GM23338 (cell line): ENCODE data around the gene C17orf107. TPM values are rescaled to one million over a fixed set of nuclear protein-coding genes. Genes with fewer than 3 reads are reported as not detected.
A peak's percentile ranks its signal among the peaks of the same experiment; 100 is the strongest.

Experiments
- ATAC-seq: fragments of 200-7000 bp; cut with Tn5 transposase; 3 replicates; pipeline ENCODE4 v1.9.1; 2020
- DNase-seq: peaks from one replicate; pipeline ENCODE4 v3.0.0-alpha.2; 2015; ENCODE audit warnings: low spot score
- H2AFZ ChIP-seq: fragments of 200-600 bp; sonication (generic); 2 replicates; pipeline ENCODE4 v1.8.0; 2016; ENCODE audit warnings: antibody characterized with exemption, mild to moderate bottlenecking, moderate library complexity
- H3F3A ChIP-seq: fragments of 200-600 bp; sonication (generic); replicated peaks from 2 replicates; pipeline ENCODE4 v1.8.0; 2017; ENCODE audit warnings: antibody characterized with exemption, mixed run types, low read depth
- H3K27ac ChIP-seq: fragments of 200-600 bp; sonication (generic); 2 replicates; pipeline ENCODE4 v1.6.1; 2016; ENCODE audit warnings: low read depth
- H3K27me3 ChIP-seq: fragments of 200-600 bp; sonication (generic); 2 replicates; pipeline ENCODE4 v1.8.0; 2016; ENCODE audit warnings: mild to moderate bottlenecking, mixed run types, moderate library complexity; ENCODE audit not compliant: insufficient read depth
- H3K36me3 ChIP-seq: fragments of 200-600 bp; sonication (generic); 2 replicates; pipeline ENCODE4 v1.8.0; 2016; ENCODE audit warnings: mild to moderate bottlenecking; ENCODE audit not compliant: insufficient read depth
- H3K4me1 ChIP-seq: fragments of 200-600 bp; sonication (generic); 2 replicates; pipeline ENCODE4 v1.8.0; 2016; ENCODE audit warnings: mild to moderate bottlenecking, moderate library complexity; ENCODE audit not compliant: insufficient read depth
- H3K4me2 ChIP-seq: fragments of 200-600 bp; sonication (generic); 2 replicates; pipeline ENCODE4 v1.7.1; 2017; ENCODE audit warnings: mixed run types
- H3K4me3 ChIP-seq: fragments of 200-600 bp; sonication (generic); 2 replicates; pipeline ENCODE4 v1.6.1; 2016; ENCODE audit warnings: mixed run types
- H3K79me2 ChIP-seq: fragments of 200-600 bp; sonication (generic); replicated peaks from 2 replicates; pipeline ENCODE4 v1.8.0; 2017; ENCODE audit warnings: mild to moderate bottlenecking; ENCODE audit not compliant: insufficient read depth
- H3K9me2 ChIP-seq: fragments of 200-600 bp; sonication (generic); 2 replicates; pipeline ENCODE4 v1.8.0; 2017; ENCODE audit not compliant: insufficient read depth
- H4K20me1 ChIP-seq: fragments of 200-600 bp; sonication (generic); replicated peaks from 2 replicates; pipeline ENCODE4 v1.8.0; 2017; ENCODE audit warnings: mild to moderate bottlenecking; ENCODE audit not compliant: insufficient read depth
- H3K27ac Mint-ChIP-seq: 2 replicates; pipeline ENCODE4 v1.8.0; 2020; ENCODE audit warnings: inconsistent platforms, mild to moderate bottlenecking, moderate library complexity, mixed read lengths
- H3K27me3 Mint-ChIP-seq: 3 replicates; pipeline ENCODE4 v1.8.0; 2022; ENCODE audit warnings: low read depth, mild to moderate bottlenecking, moderate library complexity, mixed read lengths, inconsistent platforms; ENCODE audit not compliant: insufficient read depth, poor library complexity
- H3K36me3 Mint-ChIP-seq: 3 replicates; pipeline ENCODE4 v1.8.0; 2021; ENCODE audit warnings: low read depth, mild to moderate bottlenecking, inconsistent platforms, moderate library complexity, mixed read lengths
- H3K4me1 Mint-ChIP-seq: 3 replicates; pipeline ENCODE4 v1.8.0; 2020; ENCODE audit warnings: mild to moderate bottlenecking, inconsistent platforms, mixed read lengths
- H3K4me3 Mint-ChIP-seq: 3 replicates; pipeline ENCODE4 v1.8.0; 2021; ENCODE audit warnings: moderate library complexity, mild to moderate bottlenecking, inconsistent platforms, mixed read lengths
- H3K9me3 Mint-ChIP-seq: 3 replicates; pipeline ENCODE4 v1.8.0; 2020; ENCODE audit warnings: moderate library complexity, mild to moderate bottlenecking, inconsistent platforms, mixed read lengths
- CREB1 ChIP-seq: fragments of 250-450 bp; sonication (Bioruptor Pico); IDR thresholded peaks from 2 replicates; pipeline ENCODE4 v1.5.0; 2020; ENCODE audit warnings: low read depth, mild to moderate bottlenecking, moderate library complexity
- EZH2 ChIP-seq: fragments of 200-600 bp; sonication (generic); IDR thresholded peaks from one replicate; pipeline ENCODE4 v1.8.0; 2017; ENCODE audit warnings: antibody characterized with exemption, mild to moderate bottlenecking, low read depth; ENCODE audit not compliant: unreplicated experiment
- EZH2phosphoT487 ChIP-seq: fragments of 200-600 bp; sonication (generic); IDR thresholded peaks from one replicate; pipeline ENCODE4 v1.8.1; 2018; ENCODE audit warnings: antibody characterized with exemption; ENCODE audit not compliant: unreplicated experiment
- JUNB ChIP-seq: IDR thresholded peaks from one replicate; pipeline ENCODE4 v1.6.1; 2016; ENCODE audit warnings: antibody characterized with exemption; ENCODE audit not compliant: unreplicated experiment
- NANOG ChIP-seq: IDR thresholded peaks from 2 replicates; pipeline ENCODE4 v1.6.1; 2016; ENCODE audit warnings: antibody characterized with exemption, borderline replicate concordance
- POLR2AphosphoS5 ChIP-seq: IDR thresholded peaks from 2 replicates; pipeline ENCODE4 v1.6.1; 2016; ENCODE audit warnings: antibody characterized with exemption, low read depth
- STAT1 ChIP-seq: IDR thresholded peaks from one replicate; pipeline ENCODE4 v1.6.1; 2016; ENCODE audit warnings: antibody characterized with exemption; ENCODE audit not compliant: unreplicated experiment
- ZNF114 ChIP-seq: fragments of 250-450 bp; sonication (Bioruptor Pico); IDR thresholded peaks from 2 replicates; pipeline ENCODE4 v1.5.0; 2020; ENCODE audit warnings: mild to moderate bottlenecking, moderate library complexity
- ZNF331 ChIP-seq: fragments of 250-450 bp; sonication (Bioruptor Pico); IDR thresholded peaks from 2 replicates; pipeline ENCODE4 v1.5.0; 2020; ENCODE audit warnings: low read depth, mild to moderate bottlenecking, moderate library complexity
- polyA plus RNA-seq: library from polyadenylated mRNA; unstranded; fragments of >200 nt; fragmentation: Nextera tagmentation; extraction: Ambion mirVana; gene quantifications from 2 replicates; pipeline ENCODE4 v1.2.1, GENCODE V29; 2016
- total RNA-seq: library from RNA; depleted of rRNA; stranded (reverse); fragments of >200 nt; shearing (Covaris generic); gene quantifications from 2 replicates; pipeline ENCODE4 v1.2.3, GENCODE V29; 2014
- TF ChIP-seq, protein P1 (sequence below): IDR thresholded peaks from 2 replicates; pipeline ENCODE4 v1.6.1; 2016; ENCODE audit warnings: antibody characterized with exemption
- TF ChIP-seq, protein P2 (sequence below), 2 experiments: fragments of 200-600 bp in 1 of 2; sonication (generic) in 1 of 2; conservative IDR thresholded peaks; 2 replicates each; pipeline versions ENCODE4 v1.5.1 to v1.6.1; 2016 to 2017; ENCODE audit warnings: antibody characterized with exemption in 2 of 2, low read depth in 2 of 2, mild to moderate bottlenecking in 2 of 2, moderate library complexity in 1 of 2

C17orf107 gene
- total and polyA plus RNA-seq, 2 experiments from 2014 or later, result 1.9 to 5.9 TPM

- TF ChIP-seq, protein P1, sequence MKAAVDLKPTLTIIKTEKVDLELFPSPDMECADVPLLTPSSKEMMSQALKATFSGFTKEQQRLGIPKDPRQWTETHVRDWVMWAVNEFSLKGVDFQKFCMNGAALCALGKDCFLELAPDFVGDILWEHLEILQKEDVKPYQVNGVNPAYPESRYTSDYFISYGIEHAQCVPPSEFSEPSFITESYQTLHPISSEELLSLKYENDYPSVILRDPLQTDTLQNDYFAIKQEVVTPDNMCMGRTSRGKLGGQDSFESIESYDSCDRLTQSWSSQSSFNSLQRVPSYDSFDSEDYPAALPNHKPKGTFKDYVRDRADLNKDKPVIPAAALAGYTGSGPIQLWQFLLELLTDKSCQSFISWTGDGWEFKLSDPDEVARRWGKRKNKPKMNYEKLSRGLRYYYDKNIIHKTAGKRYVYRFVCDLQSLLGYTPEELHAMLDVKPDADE, result no peak
- no peak for TF ChIP-seq STAT1
- TF ChIP-seq JUNB, result no peak
- TF ChIP-seq NANOG, result no peak
- TF ChIP-seq, protein P2, sequence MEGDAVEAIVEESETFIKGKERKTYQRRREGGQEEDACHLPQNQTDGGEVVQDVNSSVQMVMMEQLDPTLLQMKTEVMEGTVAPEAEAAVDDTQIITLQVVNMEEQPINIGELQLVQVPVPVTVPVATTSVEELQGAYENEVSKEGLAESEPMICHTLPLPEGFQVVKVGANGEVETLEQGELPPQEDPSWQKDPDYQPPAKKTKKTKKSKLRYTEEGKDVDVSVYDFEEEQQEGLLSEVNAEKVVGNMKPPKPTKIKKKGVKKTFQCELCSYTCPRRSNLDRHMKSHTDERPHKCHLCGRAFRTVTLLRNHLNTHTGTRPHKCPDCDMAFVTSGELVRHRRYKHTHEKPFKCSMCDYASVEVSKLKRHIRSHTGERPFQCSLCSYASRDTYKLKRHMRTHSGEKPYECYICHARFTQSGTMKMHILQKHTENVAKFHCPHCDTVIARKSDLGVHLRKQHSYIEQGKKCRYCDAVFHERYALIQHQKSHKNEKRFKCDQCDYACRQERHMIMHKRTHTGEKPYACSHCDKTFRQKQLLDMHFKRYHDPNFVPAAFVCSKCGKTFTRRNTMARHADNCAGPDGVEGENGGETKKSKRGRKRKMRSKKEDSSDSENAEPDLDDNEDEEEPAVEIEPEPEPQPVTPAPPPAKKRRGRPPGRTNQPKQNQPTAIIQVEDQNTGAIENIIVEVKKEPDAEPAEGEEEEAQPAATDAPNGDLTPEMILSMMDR (conservative IDR thresholded peaks at IDR 0.05; ENCODE audit: low read depth in 2 of 2), result no peak
These were observed 46.6 kb upstream of the C17orf107 start (continued) for GRCh38 chr17:4852567-4853207.

GRCh38 chr17:4853208-4853671, 46.1 kb upstream of the C17orf107 start:
- H3K27me3 ChIP-seq, result no peaks in the 10 kb centered on the region
- Mint-ChIP-seq H3K27ac (no peak overlapping the region), H3K27me3 (peaks cover 20% of the 10 kb centered on the region), H3K4me3 (no peak overlapping the region), H3K9me3 (no peaks in the 10 kb centered on the region; the same call in 2 of the 3 replicates), H3K36me3 (peaks cover 9% of the 10 kb centered on the region; the same call in 1 of the 3 replicates), H3K4me1 (peaks cover 69% of the 10 kb centered on the region)
- no peaks in the 10 kb centered on the region for H3K36me3 ChIP-seq
- H3K27ac ChIP-seq, result peak overlapping the region; percentile 90; the same call in 1 of the 2 replicates
- no peak overlapping the region for H3K4me3 ChIP-seq
- H3K4me2 ChIP-seq, result no peak overlapping the region; the same call in 1 of the 2 replicates
- H3K9me2 ChIP-seq, result no peaks in the 10 kb centered on the region
- H2AFZ ChIP-seq, result no peak overlapping the region
- ATAC-seq, result no peak
- H3K4me1 ChIP-seq, result peaks cover 59% of the 10 kb centered on the region
- H4K20me1 ChIP-seq, result no peaks in the 10 kb centered on the region
- peaks cover 30% of the 10 kb centered on the region for H3K79me2 ChIP-seq
- no peak for DNase-seq
- peaks cover 3% of the 10 kb centered on the region; the same call in 1 of the 2 replicates for H3F3A ChIP-seq
- TF ChIP-seq EZH2phosphoT487, result no peak
- TF ChIP-seq, protein P1, result no peak
- TF ChIP-seq POLR2AphosphoS5, result no peak
- TF ChIP-seq NANOG, result no peak
- TF ChIP-seq EZH2, result no peak
- no peak for TF ChIP-seq ZNF114 (CRISPR knock-in tag)
- TF ChIP-seq ZNF331 (CRISPR knock-in tag), result no peak
- no peak for TF ChIP-seq JUNB
- TF ChIP-seq STAT1, result no peak
- TF ChIP-seq, protein P2 (conservative IDR thresholded peaks at IDR 0.05; ENCODE audit: low read depth in 2 of 2), result no peak
- no peak for TF ChIP-seq CREB1 (CRISPR knock-in tag)
